ENCODE results near the gene SUCNR1. TPM values are rescaled to one million over a fixed set of nuclear protein-coding genes. Genes with fewer than 3 reads are reported as not detected.
"Not testable (repeated sequence)": the region's sequence is repeated elsewhere in the genome, so short reads cannot be mapped to it uniquely, and the experiment has no call there.

Gene SUCNR1
- total RNA-seq, 2 donors from 2014 or later: 1.3 to 1.9 TPM

DNA sequence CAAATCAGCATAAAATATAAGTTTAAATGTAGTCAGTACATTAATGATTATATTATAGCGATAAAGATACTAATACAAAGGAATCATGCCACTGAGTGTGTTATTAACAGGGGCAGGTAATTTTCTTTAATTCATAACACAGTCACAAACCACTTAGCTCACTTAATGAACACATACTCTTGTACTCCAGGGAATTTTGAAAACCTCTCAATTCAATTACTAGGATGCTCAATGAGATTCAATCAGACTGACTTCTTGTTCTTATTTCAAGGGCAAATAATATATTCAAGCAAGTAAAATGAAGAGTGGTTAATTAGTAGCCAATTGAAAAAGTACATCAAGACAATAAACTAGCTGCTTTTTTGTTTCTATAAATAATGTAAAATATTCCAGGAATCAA lies 5.8 kb upstream of the SUCNR1 start:
- no peak for DNase-seq (ENCODE audit: low spot score)
- intact Hi-C loops (cut with DNase I): no loop called here

DNA sequence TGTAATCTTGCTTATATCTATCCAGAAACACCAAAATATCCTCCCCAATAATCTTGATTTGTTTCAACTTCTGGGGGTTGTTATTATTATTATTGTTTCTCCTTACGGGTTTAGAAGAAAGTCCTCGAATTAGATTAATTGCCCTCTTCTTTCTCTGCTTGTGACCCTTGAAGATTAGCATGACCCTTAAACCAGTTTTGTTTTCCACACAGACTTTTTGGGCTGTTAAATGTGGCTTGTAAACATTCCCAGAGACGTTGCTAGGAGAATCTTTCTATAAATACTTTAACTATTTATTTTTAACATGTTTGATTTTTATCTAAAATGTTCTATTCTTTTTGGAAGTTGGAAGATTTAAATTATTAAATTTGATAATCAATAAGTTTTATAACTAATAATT lies 4.3 kb upstream of the SUCNR1 start:
- intact Hi-C loops (cut with DNase I): no loop called here
- DNase-seq (ENCODE audit: low spot score): no peak

DNA sequence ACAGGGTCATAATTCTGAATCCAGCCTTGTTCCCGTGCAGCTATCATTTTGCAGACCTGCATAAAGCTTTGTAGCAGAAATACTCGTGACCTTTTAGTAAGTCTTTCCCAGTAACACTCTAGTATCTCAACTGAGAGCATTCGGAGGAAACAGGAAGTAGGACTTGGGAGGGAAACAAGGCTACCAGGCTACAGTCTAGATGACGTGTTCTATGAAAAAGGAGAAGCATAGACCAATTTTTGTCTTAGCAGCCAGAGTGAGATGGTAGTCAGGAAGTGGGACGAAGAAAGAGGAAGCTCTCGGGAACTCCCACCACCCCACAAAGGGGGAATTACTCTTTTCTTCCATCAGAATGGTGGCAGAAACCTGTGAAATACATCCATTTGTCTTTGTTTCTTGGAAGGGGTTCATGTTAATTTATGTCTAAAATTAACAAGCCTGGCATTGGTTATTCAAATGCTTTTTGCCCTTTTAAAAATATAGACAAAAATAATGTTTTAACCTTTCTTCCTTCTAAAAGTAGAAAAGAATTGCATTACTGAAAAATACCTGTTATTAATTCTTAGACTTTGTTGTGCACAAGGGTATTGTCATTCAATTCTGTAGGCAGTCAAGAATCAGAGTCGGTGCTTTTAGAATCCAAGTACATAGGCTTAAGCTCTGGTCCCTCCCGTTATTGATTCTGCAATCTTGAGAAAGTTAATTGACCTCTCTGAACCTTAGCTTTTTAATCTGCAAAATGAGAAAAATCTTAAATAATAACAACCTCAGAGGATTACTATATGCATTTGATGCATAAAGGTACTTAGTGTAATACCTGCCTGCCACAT lies 1.6 kb upstream of the SUCNR1 start:
- intact Hi-C loops (cut with DNase I): no loop called here
- no peak for DNase-seq (ENCODE audit: low spot score)

DNA sequence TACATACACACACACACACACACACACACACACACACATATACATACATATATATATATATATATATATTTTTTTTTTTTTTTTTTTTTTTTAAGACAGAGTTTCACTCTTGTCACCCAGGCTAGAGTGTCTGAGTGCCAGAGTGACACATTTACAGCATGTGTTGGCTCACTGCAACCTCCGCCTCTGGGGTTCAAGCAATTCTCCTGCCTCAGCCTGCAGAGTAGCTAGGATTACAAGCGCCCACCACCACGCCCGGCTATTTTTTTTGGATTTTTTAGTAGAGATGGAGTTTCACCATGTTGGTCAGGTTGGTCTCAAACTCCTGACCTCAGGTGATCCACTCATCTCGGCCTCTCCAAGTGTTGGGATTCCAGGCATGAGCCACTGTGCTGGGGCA lies 636 bp downstream of the SUCNR1 start:
- intact Hi-C loops (cut with DNase I); DNase-seq (ENCODE audit: low spot score): not testable (repeated sequence)

DNA sequence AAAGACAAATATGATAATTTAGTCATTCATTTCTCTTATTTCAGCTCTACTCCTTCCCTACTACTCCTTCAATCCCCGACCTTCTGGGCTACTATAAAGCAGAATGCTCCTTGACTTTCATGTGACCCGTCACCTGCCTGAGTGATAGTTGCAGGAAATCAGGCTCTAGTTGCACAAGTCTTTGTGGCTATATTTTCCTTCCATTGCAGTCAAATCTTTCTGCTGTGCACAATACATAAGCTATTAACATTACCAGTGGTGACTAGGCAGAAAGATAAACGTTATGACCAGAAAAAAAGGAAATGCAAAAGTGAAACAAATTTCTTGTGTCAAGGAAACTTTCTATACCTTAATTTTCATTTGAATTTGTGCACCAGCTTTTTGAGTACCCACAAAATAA lies 2.3 kb downstream of the SUCNR1 start:
- no peak for DNase-seq (ENCODE audit: low spot score)
- intact Hi-C loops (cut with DNase I): no loop called here

DNA sequence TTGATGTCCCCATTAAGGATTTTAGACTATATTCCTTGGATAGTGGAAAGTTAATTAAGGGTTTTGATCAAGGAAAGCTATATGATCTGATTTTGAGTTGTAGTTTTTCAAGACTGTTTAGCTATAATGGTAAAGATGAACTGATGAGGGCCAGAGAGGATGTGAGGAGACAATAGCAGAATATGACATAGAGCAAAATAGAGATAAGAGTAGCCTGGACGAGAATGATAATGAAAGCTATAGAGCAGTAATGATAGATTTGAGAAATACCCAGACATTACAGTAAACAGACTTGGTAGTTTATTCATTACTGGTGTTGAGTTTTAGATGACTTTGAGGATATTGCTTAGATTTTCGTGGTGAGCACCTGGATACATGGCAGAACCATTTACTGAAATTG lies 3.8 kb downstream of the SUCNR1 start:
- no peak for DNase-seq (ENCODE audit: low spot score)
- intact Hi-C loops (cut with DNase I): no loop called here

DNA sequence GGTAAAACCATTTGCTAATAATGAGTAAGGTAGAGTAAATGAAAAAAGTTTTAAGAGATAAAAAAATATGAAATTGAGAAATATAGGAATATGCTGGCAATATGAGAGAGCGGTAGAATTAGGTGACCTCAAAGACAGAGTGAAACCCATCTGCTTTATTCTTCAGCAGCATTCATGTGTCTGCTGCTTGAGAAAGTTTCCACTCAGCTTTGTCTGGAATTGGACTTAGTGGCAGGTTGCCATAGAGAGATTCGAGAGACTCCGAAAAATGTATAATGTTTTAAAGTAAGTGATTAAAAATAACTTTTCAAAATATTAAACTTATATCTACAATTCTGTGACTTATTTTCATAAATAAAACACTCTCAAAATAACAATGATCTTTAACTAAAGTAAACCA lies 5.0 kb downstream of the SUCNR1 start:
- no peak for DNase-seq (ENCODE audit: low spot score)
- intact Hi-C loops (cut with DNase I): no loop called here

DNA sequence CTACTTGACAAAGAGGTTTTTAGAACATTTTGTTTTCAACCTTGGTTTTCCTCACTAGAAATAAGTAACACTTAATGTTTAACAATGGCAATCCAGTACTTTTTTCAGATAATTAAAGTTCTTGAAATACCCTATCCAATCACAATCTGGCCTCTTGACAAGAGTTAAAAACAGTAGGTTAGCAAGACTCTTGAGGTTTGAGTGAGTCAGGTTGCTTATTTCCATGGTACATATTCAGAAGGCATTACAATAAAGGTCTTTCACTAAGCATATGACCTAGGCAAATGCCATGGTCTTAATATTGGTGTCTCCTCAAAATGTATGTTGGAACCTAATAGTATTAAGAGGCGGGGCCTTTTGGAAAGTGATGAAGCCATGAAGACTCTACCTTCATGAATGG lies 5.6 kb downstream of the SUCNR1 start:
- intact Hi-C loops (cut with DNase I): no loop called here
- DNase-seq (ENCODE audit: low spot score): no peak

DNA sequence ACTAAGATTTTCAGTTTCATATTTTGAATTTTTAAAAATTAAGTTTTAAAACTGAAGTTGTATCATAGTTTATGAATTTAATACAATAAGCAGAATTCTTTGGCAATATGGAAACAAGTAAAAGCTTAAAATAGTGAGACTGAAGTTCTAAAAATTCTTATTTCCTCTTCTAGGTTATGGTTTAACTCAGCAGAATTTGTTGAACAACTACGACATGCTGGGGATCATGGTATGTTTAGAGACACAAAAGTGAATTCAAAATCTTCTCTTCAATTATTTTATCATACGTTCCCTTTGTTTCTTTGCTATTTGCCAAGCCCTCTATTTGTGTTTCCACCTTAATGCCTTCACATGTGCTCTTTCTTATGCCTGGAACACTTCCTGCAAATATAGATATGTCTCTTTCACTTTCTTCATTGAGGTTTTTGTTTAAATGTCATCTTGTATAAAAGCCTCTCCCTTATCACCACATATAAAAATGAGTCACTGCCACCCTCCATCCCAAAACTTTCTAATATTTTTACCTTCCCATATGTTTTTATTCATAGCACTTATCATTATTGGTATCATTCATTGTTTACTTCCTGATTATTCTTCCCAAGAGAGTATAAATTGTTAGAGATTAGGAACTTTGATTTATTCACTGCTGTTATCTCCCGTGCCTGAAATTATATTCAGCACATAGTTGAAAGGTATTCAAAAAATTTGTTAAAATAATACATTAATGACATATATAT lies 6.4 kb downstream of the SUCNR1 start:
- DNase-seq (ENCODE audit: low spot score): no peak
- intact Hi-C loops (cut with DNase I): no loop called here

DNA sequence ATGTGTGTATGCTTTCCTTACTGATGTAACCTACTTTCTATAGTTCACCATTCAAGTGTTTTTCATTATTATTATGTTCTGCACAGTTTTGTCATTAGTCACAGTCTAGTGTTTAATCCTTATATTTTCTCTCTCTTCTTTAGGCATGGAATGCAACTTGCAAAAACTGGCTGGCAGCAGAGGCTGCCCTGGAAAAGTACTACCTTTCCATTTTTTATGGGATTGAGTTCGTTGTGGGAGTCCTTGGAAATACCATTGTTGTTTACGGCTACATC lies 6.9 kb downstream of the SUCNR1 start:
- intact Hi-C loops (cut with DNase I): no loop called here
- DNase-seq (ENCODE audit: low spot score): no peak

DNA sequence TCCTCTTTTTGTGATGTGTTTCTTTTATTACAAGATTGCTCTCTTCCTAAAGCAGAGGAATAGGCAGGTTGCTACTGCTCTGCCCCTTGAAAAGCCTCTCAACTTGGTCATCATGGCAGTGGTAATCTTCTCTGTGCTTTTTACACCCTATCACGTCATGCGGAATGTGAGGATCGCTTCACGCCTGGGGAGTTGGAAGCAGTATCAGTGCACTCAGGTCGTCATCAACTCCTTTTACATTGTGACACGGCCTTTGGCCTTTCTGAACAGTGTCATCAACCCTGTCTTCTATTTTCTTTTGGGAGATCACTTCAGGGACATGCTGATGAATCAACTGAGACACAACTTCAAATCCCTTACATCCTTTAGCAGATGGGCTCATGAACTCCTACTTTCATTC lies 7.7 kb downstream of the SUCNR1 start:
- intact Hi-C loops (cut with DNase I): no loop called here
- DNase-seq (ENCODE audit: low spot score): no peak

DNA sequence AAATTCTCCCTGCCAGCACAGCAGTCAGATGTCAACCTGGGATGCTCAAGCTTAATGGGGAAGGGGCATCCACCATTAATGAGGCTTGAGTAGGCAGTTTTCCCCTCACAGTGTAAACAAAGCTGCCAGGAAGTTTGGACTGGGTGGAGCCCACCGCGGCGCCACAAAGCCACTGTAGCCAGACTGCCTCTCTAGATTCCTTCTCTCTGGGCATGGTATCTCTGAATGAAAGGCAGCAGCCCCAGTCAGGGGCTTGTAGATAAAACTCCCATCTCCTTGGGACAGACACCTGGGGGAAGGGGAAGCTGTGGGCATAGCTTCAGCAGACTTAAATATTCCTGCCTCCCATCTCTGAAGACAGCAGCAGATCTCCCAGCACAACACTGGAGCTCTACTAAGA lies 12.0 kb downstream of the SUCNR1 start:
- intact Hi-C loops (cut with DNase I); DNase-seq (ENCODE audit: low spot score): not testable (repeated sequence)

DNA sequence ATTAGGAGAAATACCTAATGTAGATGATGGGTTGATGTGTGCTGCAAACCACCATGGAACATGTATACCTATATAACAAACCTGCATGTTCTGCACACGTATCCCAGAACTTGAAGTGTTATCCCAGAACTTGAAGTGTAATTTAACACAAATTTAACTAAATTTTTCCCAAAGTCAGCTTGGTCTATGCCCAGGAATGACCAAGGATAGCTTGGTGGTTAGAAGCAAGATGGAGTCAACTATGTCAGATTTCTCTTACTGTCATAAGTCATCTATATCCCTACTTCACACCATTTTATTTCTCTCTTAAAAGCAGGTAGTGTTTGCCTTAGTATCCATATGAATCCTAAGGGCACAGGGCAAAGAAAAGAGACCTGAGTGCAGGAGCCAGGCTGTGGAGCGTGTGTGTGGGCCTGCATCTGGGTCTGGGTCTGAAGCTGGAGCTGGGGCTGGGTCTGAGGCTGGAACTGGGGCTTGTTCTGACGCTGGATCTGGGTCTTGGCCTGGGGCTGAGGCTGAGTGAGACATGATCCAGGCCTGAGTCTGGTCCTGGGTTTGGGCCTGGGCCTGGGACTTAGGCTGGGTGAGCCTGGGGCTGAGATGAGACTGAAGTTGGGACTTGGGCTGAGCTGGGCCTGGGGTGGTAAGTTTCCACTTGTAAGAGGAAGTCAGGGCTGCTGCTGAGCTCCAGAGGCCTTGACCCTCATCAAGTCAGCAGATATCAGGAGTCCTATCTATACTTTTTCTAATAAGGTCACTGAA lies 14.2 kb downstream of the SUCNR1 start:
- intact Hi-C loops (cut with DNase I); DNase-seq (ENCODE audit: low spot score): not testable (repeated sequence)

DNA sequence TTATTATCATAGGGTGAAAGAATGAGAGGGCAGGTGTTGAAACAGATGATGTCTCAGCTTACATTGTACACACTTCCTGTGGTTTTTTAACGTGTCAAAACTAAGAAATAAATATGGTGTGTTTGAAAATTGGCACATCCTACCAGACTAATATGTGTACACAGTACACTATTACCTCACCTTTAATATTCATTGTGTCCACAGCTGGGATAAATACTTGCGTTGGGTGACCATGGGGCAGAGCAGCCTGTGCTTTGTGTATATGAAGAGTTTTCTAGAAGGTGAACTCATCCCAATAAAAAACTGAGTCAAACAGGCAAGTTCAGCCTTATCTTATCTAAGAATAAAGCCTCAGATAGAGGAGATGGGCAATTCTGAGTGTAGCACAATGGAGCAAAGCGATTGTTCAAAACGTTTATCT lies 17.3 kb downstream of the SUCNR1 start:
- no peak for DNase-seq (ENCODE audit: low spot score)
- intact Hi-C loops (cut with DNase I): loop anchor here in 1 of 2 donors (1.0 kb wide), 1 partner anchor 33 kb away; no protein-coding TSS in a partner anchor

DNA sequence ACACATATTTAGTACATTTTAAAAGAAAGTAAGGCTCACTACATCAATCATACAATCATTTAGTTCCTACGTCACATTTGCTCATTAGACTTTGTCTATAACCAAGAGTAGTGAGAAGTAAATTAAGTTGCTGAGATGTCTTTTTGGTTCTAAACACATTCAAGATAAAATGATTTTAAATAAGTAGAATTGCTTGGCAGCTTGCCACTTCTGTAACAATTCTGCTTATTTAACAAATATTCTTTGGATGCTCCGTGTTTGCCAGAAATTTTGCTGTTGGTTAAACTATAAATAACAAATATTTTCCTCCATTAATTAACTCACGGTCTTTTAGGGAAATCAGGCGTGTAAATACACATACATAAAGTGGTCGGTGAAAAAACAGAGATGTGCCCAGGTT lies 18.3 kb downstream of the SUCNR1 start:
- intact Hi-C loops (cut with DNase I): loop anchor here in 1 of 2 donors (1.0 kb wide), 1 partner anchor 32 kb away; no protein-coding TSS in a partner anchor
- no peak for DNase-seq (ENCODE audit: low spot score)

DNA sequence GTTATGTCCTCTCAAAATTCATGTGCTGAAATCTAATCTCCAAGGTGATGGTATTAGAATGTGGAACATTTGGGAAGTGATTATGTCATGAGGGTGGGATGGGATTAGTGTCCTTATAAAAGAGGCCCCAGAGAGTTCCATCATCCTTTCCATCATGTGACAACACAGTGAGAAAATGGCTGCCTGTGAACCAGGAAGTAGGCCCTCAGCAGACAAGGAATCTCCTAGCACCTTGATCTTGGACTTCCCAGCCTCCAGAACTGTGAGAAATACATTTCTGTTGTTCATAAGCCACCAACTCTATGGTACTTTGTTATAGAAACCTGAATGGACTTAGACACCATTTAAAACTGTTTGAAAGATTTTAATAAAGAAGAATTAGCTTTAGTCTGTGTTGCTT lies 20.8 kb downstream of the SUCNR1 start:
- intact Hi-C loops (cut with DNase I): no loop called here
- DNase-seq (ENCODE audit: low spot score): no peak

DNA sequence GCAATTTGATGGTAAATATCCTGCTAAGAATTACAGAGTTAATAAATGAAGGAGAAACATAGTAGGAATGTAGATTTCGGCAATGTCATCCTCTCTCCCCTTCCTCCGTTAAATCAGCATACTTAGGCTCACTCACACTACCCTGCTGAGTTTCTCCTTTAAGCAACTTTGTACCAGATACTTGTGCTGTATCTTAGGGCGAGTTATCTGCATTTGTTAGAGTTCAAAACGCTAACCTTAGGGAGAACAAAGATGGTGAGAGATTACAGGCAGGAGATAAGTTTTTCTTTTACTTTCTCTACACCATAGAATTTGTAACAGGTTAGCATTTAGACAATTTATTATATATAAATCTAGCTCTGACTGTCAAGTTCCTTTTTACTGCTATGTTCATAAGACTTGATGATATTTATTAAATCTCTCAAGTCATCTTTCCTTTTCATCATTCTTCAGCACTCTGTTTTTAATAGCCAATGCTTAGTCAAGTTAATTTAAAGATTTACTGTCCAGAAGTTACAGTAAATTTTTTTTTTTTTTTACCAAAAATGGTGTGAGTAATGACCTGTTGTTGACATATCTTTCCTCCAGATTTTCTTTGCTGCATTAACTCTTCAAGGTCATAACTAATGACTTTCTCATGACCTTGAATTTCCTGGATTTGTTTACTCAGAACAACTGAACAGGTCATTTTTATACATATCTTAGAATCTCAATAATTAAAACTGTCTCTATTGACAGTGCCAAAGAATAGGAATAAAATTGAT lies 22.2 kb downstream of the SUCNR1 start:
- intact Hi-C loops (cut with DNase I): no loop called here
- DNase-seq (ENCODE audit: low spot score): no peak

DNA sequence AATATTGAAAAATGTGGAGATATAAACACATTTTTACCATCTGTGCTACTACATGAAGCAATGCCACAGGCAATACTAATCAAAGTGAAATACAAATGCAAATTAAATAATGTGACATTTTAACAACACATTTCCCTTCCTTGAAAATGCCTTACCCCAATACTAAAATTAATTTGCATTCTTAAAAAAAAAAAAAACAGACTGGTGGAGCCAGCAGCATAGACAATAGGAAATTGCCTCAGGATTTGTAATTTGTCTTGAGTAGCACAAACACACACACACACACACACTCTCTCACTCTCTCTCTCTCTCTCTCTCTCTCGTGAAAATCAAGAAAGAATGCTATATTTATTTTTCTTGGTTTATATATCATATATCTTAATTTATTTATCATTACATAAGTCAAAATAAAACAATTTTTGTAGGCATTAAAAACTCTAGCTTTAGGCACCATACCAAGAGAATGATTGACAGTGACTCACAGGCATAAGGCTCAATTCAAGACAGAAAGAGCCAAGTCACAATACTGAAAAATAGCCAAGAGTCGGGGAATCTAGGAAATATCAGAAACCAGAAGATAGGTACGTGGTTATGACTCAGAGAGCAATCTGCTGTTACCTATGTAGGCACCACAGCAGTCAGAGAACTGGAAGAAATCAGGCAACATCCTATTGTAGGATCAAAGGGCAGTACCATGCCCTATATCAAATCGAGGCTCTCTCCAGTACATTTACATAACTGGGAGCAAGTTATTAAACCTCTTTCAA lies 23.0 kb downstream of the SUCNR1 start:
- intact Hi-C loops (cut with DNase I): no loop called here
- DNase-seq (ENCODE audit: low spot score): no peak

DNA sequence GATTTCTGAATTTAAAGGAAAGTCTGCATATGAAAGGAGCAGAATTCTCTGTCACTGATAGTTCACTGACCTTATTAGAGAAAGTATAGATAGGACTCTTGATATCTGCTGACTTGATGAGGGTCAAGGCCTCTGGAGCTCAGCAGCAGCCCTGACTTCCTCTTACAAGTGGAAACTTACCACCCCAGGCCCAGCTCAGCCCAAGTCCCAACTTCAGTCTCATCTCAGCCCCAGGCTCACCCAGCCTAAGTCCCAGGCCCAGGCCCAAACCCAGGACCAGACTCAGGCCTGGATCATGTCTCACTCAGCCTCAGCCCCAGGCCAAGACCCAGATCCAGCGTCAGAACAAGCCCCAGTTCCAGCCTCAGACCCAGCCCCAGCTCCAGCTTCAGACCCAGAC lies 24.7 kb downstream of the SUCNR1 start:
- DNase-seq (ENCODE audit: low spot score): not testable (repeated sequence)

More for the DNA sequence above, 24.7 kb downstream of the SUCNR1 start:
- intact Hi-C loops (cut with DNase I): not testable (repeated sequence)
